HG02870 (cell line): ENCODE measurements around the gene SLC7A14.

Experiments used
- ATAC-seq: cut with Tn5 transposase; IDR thresholded peaks from one replicate; pipeline ENCODE4 v1.9.1; 2021; ENCODE audit warnings: mild to moderate bottlenecking, moderate library complexity; ENCODE audit not compliant: unreplicated experiment

The SLC7A14 gene

DNA sequence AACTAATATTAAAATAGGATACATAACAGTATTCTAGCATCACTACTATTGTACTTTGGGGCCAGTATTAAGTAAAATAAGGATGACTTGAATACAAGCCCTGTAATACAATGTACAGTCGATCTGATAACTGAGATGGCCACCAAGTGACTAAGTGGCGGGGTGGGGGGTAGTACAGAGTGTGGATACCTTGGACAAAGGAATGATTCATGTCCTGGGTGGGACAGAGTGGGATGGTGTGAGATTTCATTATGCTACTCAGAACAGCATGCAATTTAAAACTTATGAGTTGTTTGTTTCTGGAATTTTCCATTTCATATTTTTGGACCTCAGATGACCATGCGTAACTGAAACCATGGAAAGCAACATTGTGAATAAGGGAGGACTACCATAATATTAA is 46.0 kb downstream of the SLC7A14 start:
- ATAC-seq, result no peak

DNA sequence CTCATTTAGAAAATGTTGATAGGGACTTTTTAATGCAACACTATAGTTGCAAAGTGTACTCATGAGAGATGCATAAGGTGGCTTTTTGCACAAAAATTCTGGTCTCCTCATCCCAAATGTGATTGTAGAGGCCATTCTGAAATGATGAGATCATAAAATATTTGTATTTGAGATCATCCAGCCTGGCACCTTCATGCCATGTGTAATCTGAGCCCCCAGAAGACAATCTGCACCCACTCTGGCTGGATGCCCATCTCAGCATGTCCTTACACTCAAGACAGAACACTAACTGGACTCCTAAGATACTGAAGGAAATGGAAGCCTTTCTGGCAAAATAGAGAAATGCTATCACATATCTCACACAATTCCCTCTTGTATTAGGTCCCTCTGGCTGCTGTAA is 49.2 kb downstream of the SLC7A14 start:
- no peak for ATAC-seq

DNA sequence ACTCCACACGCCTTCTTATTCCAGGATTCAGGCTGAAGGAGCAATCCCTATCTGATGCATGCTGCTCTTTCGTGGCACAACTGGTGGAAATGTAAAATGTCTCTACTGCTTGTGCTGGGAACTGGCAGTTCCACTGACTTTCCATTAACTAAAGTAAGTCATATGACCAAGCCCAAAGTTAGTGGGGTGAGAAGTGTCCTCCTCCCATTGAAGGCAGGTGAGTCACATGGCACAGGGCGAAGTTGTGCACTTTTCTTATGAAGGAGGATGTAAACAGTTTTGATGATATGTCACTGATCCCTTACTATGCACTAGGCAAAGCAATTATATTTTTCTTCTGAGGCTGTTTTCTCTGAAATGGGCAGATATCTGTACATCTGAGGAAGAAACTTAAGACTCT is 51.6 kb downstream of the SLC7A14 start:
- no peak for ATAC-seq

DNA sequence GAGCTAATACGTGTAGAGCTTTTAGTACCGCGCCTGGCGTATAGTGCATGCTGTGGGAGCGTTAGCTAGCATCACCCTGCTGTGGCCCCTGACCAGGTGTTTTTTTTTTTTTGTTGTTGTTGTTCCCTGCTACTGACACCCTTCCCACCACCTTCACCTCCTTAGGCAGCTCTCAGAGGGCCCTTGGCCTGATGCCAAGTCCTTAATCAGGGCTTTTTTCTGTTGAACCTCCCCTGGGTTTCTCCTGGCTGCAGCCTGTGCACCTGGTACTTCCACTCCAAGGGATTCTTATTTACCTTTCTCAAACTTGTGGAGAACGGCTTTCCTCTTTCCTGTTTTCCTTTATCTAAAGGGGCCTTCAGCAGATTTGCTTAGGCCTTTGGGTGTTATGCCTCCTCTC is 53.3 kb downstream of the SLC7A14 start:
- no peak for ATAC-seq

DNA sequence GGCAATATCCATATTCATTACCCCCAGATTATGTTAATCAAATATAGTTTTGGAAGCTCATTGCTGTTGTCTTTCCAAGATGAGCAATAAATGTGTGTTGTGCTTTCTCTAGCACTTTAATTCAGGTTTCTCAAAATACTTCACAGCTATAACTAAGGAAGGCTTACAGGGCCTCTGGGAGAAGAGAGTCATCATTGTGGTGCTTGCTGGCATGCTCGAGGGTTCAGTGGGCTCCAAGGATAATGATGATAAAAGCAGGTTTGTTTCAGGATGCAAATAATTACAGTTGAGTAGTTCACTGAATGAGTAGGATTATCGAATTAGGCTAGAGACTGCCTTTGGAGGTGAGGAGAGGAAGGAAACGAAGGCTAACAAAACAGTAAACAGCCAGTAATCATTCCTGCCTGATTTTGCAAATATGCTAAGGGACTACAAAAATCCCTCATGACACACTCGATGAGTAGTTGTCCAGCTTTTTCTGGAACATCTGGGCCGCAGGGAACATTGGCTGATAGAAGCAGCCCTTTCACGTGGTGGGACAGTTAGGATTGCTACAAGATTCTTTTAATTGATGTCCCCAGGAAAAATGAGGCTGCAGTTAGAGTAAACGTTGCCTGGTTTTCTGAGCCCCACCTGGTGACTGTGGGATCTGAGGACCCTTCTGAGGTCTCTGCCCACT is 54.1 kb downstream of the SLC7A14 start:
- no peak for ATAC-seq

DNA sequence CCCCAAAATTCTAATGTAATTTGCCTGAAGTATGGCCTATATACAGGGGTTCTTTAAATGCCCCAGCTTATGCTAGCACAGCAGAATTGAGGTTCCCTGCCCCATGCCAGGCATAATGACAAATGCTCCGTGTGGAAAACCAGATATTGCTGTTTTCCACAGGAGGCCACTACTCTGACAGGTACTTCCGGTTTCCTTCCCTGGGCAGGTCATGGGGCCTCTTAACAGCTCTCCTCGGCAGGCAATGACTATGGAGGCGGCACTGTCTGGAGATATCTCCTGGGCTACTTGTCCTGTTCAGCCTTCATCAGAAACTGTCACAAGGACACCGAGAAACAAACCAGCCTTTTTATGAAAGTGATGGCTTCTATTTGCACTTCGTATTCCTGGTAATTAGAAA is 54.8 kb downstream of the SLC7A14 start:
- no peak for ATAC-seq

DNA sequence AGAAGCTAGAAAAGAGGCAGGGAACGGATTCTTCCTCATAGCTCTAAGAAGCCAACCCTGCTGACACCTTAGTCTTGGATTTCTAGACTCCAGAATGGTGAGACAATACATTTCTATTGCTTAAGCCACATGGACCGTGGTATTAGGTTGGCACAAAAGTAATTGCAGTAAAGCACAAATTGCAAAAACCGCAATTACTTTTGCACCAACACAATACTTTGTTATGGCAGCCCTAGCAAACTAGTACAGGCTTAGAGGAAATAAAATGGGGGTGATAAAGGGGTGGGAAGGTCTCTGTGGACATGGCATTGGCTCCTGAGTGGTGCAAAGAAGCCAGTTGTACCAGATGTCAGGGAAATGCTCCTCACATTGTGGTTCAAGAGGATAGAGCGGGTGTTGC is 56.0 kb downstream of the SLC7A14 start:
- ATAC-seq, result no peak

DNA sequence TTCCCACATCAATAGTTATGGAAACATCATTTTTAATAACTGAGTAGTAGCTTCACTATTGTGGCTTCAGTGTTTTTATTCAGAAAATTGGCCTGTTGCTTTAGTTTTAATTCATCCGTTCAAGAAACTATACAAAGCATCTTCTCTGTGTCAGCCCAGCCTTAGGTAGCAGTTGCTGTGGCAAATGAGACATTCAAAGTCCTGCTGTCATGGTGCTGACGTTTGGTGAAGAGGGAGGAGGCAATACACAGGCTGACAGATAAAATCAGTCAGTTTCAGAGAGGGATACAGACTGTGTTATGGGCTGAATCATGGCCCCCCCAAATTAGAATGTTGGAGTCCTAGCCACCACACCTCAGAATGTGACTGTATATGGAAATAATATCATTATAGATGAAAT is 56.5 kb downstream of the SLC7A14 start:
- no peak for ATAC-seq

DNA sequence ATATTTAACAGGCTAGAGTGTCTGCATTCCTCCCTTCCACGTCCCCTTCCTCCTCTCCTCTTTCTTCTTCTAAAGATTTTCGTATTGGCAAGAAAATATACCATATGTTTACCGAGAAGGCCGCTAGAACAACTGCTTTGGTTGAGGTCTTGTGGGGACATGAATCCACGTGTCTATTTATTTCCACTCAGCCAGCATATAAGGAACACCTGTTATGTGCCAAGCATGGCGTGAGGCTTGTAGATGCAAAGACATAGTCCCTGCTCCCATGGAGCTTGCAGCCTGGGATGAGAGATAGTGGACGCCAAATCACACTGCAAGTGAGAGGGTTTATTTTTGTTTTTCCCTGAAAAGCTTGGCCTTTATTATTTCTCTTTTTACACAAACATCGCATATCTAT is 57.1 kb downstream of the SLC7A14 start:
- ATAC-seq, result no peak

DNA sequence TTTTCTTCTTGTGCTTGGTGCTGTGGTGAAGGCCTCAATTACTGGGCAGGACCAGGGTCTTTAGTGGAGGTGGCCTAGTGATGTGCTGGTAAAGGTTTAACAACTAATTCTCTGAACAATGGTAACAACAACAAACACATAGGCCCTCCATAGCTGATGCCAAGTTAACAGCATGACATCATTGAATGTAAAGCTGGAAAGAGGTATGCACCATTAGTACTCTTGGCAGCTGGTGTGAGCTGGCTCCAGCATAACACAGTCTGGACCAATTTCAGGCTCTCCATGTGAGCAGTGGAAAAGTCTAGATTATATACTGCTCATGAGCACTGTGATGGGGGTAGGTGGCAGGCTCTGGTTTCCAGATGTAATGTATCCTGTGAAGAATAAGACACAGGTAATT is 61.8 kb downstream of the SLC7A14 start:
- ATAC-seq, result no peak

DNA sequence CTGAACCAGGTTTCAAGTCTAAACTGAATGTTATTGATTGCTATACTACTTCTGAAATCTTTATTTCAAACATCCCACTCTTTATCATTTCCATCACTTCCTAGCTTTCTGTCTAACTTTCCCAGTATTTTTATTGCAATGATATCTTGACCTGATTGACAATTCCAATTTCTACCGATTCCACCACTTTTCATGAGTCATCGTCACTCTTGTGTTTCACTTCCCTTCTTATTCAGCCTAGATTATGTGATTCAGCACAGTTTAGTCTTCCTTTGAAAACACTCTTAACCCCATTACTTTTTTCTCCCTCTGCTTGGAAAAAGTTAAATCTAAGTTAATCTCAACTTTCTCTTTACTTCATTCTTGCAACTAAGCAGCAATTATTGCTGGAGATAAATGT is 62.6 kb downstream of the SLC7A14 start:
- no peak for ATAC-seq

DNA sequence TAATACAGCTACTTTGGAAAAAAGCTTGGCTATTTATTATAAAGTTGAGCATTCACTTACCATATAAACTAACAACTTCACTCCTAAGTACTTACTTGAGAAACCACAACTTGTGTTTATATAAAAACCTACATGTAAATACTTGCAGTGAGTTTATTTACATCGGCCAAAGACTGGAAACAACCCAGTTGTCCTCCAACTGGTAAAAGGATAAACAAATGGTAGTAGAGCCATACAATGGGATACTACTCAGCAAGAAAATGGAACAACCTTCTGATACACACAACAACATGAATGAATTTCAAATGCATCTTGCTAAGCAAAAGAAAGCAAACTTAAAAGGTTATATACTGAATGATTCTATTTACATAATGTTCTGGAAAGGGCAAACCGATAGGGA is 63.7 kb downstream of the SLC7A14 start:
- ATAC-seq, result no peak

DNA sequence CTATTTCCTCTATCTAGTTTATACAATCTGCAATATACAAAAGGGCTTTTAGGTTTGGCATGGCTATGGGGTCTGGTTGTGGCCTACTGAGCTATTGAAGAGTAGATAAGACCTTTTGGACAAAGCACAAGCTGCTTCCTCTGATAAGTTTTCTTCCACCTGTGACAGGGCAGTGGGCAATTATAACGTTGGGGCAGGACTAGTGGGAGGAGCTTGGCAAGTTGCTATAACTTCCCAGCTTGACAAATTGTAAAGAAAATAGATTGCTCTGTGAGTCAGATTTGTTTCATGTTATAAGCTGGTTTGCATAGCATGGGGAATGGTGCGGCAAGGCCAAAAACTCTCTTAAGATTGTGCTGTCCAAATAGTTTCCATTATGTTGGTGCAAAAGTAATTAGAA is 64.9 kb downstream of the SLC7A14 start:
- ATAC-seq, result no peak

DNA sequence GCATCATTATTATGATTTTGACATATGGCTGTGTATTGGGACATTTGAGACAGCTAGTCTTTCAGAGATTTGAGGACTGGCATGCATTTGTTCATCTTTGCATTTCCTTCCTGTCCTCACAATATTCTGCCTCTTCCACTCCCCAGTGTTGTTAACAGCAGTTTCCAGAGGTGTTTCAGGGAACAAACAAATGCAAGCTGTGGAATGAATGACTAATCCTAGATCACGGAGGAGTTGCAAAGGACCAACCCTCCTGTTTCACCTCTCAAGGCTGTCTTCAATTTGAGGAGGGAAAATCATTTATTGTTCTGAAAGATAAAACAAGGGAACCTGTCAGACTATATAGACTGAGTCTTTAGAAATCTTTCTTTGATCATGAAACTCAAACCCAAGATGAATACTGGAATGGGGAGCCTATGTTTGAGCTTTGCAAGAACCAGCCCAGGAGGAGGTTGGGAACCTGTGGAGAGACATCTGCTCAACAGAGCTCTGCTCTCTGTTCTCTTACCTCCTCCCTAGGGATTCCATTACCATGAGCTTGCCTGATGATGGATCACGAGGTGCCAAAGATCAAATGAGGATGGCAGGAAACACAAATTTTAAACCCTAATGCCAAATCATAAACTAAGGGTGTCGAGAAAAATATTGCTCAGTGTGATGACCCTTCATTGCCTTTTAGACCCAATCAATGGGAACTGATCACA is 68.5 kb downstream of the SLC7A14 start:
- ATAC-seq, result no peak

DNA sequence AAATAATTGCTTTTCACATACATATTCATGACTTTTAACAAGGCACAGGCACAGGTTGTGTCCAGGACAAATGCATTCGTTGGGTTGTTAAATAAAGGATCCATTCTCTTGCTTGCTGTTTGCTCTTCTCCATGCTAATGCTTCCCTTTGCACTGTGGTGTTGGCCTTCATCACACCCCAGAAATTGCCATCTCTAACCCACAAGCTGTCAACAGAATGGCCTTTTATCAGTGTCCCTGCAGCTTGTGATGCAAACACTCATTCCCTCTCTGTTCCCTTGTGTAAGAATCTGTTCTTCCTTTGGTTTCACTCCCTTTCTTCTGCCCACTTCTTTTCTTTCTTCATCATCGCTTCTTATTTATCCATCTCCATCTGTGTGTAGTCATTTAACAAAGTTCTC is 72.2 kb downstream of the SLC7A14 start:
- ATAC-seq, result no peak

DNA sequence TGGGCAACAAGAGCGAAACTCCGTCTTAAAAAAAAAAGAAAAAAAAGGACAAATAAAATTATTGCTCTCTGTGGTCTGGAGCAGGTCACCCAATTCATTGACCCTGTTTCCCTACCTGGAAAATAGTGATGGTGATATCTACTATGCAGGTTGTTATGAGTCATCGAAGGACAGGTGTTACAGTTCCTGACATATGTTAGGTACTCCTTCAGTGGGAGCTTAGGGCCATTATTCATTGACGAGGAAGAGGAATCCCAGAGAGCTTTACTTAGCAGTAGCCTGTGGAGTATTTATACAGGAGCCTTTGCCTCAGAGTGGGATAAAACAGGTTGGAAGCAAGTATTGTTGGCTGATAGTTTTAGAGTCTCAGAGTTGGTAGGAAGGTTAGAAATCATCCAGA is 74.5 kb downstream of the SLC7A14 start:
- no peak for ATAC-seq

DNA sequence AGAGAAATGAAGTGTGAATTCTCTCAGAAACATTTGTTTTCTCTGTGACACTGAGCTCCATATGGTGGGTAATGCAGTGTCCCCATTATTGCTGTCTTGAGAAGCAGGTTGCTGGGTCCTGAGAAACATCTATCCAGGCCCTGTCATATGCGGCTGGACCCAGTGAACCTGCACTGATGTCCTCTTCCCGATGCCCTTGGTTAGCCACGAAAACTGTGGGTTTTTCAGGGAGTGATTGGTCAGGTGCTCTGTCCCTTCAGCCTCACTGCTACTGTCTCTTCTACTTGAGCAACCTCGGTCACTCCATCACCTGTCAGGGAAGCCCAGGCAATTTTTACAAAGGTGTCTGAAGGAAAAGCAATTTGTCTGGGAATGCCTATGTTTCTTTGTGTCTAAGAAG is 77.0 kb downstream of the SLC7A14 start:
- ATAC-seq, result no peak

DNA sequence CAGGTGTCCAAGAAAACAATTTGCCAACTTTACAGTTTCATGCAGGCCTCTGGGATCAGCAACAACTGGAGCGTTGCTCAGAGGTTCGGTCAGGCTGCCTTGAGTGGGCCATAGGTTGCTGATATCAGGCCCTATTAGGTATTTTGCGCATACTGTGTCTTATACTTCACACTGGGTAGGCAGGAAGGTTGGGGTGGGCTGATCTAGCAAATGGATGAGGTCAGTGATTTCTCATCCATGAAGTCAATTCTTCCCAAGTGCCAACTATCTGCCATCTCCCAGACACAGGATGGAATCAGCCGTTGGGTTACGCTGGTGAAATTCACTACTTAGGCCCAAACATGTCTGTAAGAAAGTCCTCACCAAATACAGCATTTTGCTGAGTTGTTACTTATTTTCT is 77.6 kb downstream of the SLC7A14 start:
- ATAC-seq, result no peak

DNA sequence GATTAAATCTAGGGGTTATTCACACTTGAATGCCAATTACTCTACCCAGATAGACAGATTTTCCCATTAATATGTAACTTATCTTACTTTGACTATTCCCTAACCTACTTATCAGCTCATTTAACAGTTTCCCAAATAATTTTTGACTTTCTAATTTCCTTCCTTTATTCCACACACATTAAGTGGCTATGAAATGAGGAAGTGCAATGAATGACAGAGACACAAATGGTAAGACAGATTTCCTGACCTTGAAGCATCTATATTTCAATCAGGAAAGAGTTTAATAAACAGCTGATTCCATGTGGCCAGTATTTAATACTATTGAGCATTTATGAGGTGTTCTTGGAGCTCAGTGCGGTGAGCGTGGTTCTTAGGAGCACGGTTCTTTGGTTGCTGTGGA is 78.8 kb downstream of the SLC7A14 start:
- no peak for ATAC-seq

DNA sequence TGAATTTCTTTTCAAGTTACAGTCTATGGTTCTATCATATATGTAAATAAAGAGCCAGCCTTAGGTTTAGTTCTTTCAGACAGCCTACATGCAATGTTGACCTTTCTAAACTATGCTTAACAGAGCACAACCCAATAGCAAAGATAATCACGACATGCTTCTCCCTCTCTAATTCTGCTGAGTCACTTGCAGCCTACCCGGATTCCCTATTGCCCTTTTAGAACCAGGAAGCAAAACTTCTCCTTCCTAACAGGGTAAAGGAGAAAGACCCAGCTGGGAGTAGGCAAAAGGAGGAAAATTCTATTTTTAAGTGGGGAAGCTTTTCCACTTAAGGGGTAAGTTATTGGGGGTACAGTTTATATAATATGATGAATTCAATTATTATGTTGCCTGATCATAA is 79.3 kb downstream of the SLC7A14 start:
- no peak for ATAC-seq

DNA sequence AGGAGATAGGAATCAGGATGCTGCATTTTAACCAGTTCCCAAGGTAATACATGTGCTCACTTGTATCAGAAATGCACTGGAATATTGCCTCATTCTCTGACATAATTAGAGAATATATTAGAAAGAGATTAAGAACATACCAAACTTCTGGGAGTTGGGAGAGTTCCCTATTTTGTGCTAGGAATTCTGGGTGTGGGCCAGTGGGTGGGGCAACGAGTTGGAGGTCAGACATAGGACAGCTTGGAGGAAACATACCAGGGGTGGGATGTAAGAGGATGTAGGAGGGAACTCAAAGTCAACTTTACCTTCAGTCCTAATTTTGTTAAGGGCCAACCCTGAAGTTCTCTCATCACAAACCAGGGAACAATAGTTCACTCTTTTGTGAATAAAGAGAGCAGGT is 83.6 kb downstream of the SLC7A14 start:
- no peak for ATAC-seq

DNA sequence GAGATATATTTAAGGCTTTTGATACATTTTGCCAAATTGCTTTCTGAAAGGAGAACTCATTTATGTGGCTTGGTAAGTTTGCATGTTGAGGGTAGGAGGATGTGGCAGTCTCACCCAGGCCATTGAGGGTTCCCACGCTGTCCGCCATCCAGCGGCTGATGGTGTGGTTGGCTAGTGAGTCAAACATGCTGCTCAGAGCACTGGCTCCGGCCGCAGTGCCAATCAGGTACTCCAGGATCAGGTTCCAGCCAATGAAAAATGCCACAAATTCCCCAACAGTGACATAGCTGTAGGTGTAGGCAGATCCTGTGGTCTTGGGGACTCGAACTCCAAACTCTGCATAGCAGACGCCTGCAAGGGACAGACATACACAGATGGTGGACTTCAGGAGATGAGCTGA is 84.9 kb downstream of the SLC7A14 start:
- ATAC-seq, result no peak

DNA sequence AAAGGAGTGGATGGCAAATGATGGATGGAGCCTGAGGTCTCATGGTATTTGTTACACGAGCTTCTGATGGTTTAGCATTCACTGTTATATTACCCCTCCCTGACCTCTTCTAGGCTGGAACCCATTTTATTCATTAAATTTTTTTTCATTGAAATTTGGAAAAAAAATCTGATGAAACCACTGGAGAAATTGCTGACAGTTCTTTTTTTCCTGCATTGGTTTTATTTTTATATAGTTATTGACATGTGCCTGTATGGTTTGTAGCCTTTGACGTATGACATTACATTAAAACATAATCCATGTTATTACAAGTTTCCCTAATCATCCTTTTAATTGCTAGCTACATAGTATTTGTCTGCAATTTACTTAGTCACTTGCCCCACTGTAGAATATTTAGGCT is 85.4 kb downstream of the SLC7A14 start:
- ATAC-seq, result no peak
